ENCODE data around the gene CPA5.

CPA5 gene

DNA sequence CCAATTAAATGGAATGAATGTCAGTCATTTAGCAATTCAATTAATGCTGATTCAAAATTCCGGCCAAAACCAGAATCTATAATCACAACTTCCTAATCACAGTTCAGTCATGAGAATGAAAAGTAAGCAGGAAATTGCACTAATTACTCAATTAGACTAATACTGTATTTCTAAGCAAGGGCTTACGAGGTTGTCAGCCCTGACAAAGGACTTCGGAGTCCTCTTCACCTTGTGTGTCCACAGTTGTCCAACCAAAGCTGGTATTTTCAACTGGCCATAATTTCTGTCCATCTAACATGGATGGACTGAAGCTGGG, 53.1 kb downstream of the CPA5 start:
- DNase-seq = no peak

DNA sequence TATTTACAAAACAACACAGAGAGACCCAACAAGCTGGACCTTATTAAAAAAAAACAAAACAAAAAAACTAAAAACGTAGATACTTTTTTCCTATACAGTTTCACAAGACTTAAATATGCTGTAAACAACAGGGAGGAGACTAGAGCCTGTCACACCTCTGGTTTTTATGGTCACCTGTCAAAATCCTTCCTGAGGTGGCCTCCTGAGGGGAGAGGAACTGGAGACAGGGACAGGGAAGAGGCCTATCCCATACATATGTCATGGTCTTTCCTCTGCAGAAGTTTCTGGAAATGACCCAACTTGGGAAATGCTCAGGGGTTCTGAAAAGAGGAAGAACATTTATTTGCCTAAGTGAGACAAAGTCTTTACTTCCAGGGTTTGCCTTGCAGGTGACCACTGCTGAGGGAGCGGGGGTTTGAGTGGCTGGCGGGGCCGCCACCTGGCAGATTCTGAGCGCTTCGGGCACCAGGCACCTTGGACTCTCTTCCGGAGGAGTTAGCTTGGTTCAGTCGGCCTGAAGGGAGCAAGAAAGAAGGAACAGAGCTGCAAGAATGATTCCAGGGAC, 54.0 kb downstream of the CPA5 start:
- peak; percentile 37 to 52 for DNase-seq

DNA sequence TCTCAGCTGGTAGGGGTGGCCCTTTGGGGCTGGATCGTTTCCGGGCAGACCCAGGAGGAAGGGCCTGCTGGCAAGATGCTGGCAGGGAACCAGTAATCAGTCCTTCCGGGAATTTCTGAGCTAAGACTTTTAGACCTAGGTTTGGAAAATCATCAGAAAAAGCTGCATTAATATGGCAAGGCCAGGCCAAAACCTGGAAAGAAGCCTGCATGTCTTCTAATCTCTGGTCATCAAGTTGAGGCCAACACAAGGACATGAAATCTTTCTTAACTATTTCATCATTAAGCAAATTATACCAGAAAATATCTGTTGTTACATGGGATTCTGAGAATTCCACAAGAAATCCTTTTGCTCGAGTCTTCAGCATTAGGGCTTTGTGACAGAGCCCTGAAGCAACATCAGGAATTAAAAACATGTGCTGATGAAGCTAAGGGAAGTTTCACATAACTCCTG, 55.5 kb downstream of the CPA5 start:
- DNase-seq = no peak

DNA sequence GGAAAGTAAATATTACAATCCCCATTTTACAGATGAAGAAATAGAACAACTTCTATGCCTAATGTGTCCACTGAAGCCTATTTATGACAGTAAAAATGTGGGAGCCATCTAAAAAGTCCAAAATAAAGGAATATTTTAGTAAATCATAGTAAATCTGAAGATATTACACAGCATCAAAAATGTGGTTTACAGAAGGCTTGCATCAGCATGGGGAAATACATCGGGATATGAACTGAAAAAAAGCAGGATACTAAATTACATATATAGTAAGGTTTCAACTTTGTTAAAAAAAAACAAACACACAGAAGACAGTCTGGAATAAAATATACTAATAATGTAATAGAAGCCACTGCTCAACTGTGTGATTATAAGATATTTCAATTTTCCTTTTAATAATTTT, 56.5 kb downstream of the CPA5 start:
- DNase-seq = no peak

DNA sequence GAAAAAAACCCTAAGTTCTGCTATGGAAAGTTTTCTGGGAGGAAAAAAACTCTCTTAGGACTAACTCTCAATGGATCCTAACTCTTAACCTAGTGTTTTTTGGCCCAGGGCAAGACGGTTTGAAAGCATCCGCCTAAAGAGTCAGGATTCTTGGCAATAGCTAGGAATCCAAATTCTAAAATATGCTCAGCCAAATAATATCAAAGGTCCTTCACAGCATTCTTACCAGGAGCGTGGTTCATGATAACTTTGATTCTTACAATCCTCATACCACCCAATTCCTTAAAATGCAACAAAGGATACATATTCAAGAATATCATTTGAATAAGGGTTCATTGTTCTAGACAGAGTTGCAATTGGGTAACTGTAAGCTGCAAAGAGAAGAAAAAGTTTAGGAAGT, 57.0 kb downstream of the CPA5 start:
- no peak for DNase-seq

DNA sequence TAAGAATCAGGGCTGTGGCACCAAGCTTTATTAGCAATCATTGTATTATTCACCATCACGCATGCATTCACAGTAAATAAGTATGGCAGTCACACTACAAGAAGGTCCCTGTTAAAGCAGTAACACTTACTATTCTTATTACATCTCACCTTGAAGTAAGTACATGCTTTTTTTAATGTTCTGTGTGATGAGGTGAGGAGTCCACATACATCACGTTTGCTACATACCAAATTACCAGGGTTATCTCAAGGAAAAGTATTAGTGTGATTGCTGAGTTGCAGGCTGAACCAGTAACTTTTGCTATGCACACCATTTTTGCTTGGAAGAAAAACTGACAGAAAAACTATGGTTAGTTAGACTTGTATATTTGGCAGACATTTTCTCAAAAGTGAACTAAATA, 60.4 kb downstream of the CPA5 start:
- DNase-seq = no peak

DNA sequence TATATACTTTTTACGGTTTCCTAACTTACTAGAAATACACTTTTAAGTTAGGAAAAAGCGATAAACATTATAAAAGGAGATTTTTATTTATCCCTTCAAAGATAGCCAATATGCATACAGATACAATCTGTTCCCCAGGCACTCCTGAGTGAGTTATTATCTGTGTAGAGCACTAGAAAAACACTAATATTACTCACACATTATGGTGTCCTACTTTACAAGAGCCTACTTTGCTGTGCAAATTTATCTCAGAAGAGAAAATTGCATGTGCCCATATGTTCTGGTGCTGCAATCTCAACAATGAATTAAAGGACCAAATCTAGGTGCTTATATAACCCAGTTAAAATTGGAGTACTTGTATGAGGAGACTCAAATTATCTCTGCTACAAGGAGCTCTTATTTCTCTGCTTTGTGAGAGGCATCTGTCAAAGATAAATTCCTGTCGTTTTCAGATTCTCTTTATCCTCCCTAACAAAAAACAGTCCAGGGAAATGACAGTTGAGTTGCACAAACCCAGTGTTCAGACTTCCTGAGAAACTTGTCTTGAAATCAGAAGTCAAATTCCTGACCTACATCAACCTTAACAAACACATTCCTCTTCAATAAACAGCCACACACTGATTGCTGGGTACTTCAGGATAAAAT, 64.6 kb downstream of the CPA5 start:
- no peak for DNase-seq

DNA sequence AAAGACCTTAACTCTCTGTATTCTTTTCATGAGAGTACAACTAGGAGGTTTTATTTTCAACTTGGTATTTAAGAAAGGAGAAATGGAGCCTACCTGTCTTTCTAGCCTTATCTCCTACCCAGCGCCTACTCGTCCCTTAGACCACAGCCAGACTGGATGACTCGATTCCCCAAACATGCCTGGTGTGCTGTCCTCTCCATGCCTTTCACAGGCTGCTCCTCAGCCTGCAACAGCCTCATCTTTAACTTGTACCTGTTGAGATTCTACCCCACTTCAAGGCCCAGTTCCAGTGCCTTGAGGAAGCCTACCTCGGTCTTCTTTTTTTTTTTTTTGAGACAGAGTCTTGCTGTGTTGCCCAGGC, 65.1 kb downstream of the CPA5 start:
- DNase-seq = no peak

DNA sequence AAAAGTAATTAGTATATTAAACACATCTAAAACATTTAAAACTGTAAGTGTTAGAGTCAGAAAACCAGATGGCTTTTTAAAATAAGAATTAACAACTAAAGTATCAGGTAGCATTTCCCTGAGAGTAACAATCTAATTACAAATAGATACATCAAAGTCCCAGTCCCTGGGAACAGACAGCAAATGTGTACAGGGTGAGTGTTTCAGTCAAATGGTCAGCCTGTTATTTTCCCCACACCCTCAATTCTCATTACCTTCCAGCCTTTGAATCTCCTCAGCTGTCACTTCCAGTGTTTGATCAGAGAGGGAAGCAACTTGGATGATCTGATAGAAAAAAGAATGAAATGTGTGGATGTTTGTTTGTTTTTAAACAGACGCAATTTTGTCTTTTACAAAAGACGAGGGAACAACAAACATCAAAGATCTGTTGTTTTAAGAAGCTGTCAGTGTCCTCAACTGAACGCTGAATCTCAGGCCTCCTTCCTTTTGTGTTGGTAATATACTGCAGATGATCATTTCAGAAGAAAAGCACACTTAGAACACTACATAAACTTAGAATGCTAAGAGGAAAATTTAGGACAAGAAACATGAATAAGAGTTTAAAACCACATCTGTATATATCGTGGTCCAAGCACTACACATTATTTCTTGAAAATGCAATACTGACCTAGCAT, 66.4 kb downstream of the CPA5 start:
- no peak for DNase-seq

DNA sequence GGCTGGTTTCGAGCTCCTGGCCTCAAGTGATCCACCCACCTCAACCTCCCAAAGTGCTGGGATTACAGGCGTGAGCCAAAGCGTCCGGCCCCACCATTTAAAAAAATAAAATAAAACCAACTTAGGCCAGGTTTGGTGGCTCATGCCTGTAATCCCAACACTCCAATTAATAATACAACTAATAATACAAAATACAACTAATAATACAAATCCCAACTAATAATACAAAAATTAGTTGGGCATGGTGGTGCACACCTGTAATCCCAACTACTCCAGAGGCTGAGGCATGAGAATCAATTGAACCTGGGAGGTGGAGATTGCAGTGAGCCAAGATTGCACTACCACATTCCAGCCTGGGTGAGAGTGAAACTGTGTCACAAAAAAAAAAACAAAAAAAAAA, 68.6 kb downstream of the CPA5 start:
- DNase-seq = no peak

DNA sequence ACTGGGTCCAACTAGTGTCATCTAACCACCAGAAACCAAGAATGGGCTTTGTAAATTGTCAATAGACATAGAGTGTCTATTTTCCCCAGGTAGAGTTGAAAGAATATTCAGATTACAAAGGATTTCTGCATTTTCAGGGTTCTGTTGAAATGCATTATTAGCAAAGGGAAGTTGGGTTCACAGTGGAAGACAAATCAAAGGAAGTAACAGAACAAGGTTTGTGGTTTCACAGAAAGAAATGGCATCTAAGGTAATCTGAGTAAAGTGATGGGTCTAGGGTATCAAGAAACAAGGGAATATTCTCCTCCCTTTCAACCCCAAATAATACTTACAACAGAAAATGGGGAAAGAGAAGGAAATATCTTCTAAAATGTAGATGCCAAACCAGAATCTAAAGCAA, 70.4 kb downstream of the CPA5 start:
- DNase-seq = no peak

DNA sequence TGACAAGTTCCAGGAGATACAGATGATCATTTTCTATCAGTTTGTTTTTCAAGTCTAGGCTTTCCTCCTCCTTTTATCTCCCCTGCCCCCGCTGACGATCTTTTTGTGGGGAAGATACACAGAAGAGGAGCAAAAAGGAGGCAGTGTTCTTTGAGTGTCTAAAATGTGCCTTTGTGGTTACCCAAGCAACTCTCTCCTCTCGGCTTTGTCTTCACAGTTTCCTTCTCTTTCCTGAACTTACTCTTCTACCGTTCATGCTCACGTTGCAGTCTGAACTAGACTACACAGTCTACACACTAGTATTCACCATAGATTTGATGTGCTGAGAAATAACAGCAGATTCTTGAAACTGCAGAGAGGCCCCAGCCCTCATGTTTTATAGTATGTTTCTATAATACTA, 72.6 kb downstream of the CPA5 start:
- no peak for DNase-seq

DNA sequence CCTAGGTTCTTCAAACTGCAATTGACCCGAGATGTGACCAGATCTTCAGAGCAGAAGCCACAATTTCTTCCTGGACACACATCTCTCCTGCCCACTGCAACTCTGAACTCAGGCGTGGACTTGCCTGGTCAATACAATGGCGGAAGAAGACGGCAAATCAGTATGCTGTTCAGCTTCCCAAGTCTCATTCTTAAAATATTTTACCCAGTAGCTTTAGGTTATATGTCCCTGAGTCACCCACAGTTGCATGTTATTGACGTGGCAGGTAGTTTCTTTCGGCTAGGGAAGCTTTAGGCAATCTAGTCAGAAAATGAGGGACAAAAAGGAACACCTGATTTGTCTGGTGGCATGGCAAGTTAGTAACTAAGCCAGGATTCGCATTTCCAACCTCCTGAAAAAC, 73.7 kb downstream of the CPA5 start:
- DNase-seq = no peak
